Amniotic stem cell (primary cell): Measurements from ENCODE around the gene SLC39A10.

Experiments
- DNase-seq: peaks from one replicate; lab custom pipeline; 2025; lab: John Stamatoyannopoulos, UW

The SLC39A10 gene, protein sequence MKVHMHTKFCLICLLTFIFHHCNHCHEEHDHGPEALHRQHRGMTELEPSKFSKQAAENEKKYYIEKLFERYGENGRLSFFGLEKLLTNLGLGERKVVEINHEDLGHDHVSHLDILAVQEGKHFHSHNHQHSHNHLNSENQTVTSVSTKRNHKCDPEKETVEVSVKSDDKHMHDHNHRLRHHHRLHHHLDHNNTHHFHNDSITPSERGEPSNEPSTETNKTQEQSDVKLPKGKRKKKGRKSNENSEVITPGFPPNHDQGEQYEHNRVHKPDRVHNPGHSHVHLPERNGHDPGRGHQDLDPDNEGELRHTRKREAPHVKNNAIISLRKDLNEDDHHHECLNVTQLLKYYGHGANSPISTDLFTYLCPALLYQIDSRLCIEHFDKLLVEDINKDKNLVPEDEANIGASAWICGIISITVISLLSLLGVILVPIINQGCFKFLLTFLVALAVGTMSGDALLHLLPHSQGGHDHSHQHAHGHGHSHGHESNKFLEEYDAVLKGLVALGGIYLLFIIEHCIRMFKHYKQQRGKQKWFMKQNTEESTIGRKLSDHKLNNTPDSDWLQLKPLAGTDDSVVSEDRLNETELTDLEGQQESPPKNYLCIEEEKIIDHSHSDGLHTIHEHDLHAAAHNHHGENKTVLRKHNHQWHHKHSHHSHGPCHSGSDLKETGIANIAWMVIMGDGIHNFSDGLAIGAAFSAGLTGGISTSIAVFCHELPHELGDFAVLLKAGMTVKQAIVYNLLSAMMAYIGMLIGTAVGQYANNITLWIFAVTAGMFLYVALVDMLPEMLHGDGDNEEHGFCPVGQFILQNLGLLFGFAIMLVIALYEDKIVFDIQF

DNA sequence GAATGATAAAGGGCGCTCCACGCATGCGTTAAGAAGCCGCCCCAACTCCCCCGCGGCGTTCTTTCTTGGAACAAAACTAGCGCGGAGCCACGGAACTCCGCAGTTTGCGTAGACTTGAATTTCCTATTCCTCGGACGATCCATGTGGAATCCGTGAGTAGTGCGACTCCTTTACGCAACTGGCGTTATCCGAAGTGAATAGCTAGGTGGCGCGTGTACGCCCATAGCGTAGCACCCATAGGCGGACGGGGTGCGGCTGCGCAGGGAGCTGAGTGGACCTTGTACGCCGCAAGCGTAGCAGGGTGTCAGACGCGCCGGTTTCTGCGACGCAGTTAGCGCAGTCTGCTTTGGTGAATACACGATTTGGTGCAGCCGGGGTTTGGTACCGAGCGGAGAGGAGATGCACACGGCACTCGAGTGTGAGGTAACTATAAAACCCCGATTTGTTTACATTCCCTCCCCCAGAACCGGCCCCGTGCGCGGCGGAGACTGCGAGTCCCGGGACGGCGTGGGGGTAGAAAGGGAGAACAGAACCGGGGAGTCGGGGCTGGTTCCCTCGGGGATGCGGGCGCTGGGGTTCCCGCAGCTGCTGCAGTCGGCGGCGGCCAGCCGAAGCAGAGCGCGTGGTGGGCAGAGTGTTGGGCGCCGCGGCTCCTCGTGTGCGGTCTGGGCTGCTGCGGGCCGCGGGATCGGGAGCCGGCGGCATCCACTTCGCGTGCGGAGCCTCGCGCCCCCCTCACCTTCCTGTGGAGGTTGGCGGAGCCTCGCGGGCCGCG is at the start of gene SLC39A10:
SLC39A10 (plus strand) TSS at position 368 of the 775 bp plus-strand sequence. CDS start 22,817 bp downstream, outside the sequence.
- DNase-seq: peak; percentile 100

DNA sequence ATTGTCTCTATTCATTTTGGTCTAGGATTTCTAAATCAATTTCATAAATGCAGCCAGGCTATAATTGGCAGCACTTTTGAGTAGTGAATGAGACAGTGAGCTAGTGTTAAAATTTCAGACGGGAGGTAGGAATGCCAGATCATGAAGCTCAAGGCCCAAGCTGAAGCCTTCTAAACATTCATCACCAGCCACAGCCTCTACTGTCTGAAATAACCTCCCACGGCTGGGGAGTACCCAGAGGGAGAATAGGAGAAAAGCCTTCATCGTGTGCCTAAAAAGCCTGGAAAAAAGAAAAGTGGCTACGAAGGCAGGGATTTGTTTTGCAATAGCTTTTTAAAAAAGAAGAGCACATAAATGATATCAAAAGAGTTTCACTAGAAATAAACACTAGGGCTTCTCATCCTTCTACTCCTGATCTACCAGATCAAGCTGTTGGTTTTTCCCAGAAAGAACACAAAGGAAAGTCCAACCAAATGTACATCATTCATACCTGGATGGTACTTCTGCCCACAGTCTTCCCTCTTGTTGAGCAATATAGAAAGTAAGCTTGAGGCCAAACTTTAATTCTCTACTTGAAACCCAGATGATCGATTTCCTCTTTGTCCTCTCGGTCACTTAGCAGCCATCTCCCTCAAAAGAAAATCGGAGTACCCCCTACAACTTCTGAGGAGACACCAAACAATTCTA is 48.1 kb upstream of the SLC39A10 start:
- no peak for DNase-seq

DNA sequence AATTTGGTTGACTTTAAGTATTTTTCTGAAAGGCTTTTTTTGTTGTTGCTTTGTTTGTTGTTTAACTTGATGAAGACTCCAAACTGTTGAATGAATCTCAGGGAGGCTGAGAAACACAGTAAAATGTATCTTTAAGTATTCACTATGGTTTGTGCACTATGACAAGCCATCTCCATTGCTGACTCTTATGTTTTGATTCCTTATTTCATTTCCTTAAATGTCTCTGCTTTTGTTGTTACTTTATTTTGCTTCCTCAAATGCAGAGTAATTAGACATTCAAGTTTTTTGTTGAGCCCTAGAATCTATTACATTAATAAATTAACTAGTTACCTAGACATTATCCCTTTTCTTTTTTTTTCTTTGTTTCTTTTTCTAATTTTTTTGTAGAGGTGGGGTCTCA is 46.3 kb upstream of the SLC39A10 start:
- no peak for DNase-seq

DNA sequence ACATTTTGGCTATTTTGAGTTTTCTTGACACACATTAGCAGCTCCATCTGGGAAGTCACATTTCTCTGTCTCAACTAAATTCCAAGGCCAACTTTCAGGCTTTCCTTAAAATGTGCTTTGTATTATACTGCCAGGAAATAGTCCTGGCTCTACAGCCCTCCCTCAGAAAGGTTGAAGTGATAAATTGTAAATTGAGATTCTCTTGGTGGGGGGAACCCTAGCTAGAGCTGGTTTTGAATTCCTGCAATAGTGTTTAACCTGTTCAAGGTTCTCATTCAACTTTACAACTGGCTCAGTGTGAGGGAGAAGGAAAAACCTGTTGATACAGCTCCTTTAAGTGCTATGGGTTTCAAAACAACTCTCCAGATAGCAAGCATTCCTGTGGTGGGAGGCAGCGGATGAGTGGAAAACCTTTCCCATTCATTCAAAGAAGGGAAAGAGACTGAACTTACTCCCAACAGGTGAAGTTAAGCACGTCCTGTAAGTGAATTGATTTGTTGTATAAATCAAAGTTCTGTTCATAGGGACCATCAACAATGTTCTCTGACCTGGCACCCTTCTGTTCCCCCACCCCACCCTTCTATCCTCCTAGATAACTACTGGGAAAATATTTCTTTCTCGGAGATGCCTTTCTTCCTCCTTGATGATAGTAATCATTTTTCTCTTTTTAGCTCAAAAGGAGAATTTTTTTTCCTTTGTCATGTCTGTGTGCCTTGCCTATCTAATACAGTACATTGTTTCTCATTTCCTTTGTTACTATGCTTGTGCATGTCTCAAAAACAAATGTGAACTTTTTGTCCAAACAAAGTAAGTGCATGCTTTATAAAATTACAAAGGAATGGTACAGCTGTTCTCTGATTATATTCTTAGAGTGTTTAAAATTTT is 44.2 kb upstream of the SLC39A10 start:
- DNase-seq: peak; percentile 9

DNA sequence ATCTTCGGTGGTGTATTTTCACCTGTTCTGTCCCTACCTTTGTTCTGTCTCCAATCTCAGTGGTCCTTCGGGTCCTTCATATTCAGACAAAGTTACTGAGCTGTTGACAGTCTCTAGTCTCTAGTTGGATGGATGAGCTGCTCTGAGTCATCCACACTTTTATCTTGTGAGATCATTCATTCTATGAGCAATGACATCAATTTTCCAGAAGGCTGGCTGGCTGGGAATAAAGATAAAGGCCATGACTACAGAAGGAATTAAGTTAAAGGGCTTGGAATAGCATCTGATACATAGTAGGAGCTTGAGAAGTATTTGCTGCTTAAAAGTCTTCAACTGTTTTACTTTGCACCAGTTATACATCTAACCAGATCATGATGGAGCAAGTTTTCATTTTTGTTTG is 43.1 kb upstream of the SLC39A10 start:
- DNase-seq: peak; percentile 73

DNA sequence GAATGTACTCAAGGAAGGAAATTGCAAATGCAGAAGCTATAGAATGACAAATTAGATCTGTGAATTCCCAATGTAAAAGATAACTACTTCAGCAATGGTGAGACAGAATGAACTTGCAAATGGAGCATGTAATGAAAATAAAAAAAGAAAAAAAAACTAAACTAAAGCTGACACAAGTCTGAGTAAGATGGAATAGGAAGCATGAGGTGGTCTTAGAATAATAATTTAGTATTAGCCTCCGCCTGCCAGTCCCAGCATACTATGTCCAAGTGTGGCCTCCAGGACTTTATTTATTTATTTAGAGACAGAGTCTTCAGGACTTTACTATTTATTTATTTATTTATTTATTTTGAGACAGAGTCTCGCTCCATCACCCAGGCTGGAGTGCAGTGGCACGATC is 37.4 kb upstream of the SLC39A10 start:
- DNase-seq: no peak

DNA sequence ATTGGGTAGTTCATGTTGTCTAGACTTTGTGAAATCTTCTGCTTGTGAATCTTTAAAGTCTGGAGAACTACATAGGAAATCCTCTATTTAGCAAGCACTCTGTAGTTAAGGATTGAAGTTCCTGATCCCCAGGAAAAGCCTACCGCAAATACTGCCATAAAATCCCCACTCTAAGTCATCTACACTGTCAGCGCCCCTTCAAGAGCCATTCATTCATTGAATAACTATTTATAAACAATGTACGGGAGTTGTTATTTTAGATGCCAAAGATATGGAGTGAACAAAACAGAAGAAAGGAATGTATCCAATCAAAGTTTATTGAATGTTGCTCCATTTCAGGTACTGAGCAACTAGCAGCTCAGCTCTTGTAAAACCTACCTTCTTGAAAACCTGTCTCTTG is 36.5 kb upstream of the SLC39A10 start:
- no peak for DNase-seq

DNA sequence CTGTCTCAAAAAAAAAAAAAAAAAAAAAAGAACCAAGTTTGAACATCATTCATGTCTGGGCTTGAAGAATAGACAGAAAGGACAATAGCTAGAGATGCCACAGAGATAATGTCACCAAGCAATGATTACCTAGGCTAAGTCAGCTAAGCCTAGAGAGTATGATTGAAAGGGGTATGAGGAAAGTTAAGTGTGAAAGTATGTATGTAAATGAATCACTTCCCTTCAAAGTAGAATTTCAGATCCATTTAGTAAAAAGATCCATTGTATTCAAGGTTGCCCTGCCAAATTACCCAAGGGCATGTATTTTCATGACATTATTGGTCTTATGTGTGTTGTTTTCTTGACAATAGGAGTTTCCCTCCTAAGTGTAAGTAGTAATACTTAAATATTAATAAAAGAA is 34.1 kb upstream of the SLC39A10 start:
- DNase-seq: no peak

DNA sequence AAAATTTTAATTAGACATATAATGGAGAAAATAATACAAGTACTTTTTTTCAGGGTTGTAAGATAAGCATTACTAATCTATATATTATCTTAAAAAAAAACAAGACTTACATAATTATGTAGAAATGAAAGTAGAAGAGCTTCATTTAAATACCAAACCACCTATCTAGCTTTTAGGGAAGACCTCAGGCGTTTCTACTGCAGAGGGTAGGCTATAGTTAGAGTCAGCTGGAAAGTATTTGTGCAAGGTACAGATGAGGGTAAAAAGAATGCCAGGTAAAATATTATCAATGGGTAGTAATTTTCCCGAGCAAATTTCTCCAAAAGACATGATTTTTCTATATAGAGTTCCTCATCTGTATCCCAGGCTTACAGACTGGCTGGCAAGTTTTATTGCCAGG is 30.5 kb upstream of the SLC39A10 start:
- no peak for DNase-seq

DNA sequence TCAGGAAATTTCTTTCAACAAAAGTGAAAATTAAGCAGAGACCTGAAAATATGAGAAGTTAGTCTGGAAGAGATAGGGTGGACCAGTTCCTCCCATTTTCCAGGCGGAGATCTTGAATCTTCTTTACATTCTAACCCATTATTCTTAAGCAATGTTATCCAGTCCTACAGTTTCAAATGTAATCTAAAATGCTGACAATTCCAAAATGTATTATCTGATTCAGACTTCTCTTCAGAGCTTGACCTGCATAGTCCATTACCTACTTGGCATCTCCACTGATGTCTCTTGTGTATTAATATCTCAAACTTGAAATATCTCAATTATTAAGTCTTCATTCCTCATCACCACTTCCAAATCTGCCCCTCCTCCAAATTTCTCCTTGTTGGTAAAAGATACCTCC is 28.4 kb upstream of the SLC39A10 start:
- no peak for DNase-seq

DNA sequence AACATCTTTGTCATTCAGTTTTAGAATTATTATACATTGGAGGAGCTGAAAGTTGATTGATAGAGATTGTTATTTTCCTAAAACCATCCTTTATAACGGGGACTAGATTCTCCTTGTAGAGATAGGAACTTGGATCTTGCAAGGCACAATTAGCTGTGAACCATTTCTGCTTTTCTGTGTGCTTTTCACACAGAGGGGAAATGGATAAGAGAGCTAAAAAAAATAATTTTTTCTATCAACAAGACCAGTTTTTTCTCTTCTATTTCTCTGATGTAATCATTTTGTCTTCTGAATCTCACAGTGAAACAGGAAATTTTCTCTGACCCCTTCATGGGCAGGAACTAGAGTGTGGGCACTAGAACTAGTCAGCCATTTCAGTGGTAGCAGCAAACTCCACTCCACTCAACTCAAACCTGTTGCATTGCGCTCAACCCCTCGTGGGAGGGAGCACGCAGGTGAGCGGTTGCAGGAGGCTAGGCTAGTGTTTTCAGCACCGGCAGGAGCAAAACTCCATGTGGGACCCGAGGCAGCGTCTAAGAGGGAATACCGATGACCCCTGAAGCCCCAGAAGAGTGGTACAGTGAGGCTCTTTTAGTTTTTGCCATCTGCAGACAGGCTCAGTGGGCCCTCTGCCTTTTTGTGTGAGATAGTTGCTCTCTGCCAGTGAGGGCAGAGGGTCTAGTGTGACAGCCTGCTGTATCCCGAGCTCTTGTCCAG is 24.0 kb upstream of the SLC39A10 start:
- DNase-seq: no peak

DNA sequence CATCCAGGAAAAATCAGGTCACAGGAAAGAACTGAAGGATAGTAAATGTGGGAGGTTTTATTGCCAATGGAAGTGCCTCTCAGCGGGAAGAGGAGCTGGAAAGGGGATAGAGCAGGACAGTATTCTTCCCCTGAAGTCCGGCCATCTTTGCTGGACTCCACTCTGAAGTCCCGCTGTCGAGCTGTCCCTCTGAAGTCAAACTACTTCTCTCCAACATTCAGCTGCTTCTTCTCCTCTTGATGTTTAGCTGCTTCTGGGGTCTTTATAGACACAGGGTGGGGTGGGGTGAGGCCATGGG is 23.5 kb upstream of the SLC39A10 start:
- DNase-seq: no peak

DNA sequence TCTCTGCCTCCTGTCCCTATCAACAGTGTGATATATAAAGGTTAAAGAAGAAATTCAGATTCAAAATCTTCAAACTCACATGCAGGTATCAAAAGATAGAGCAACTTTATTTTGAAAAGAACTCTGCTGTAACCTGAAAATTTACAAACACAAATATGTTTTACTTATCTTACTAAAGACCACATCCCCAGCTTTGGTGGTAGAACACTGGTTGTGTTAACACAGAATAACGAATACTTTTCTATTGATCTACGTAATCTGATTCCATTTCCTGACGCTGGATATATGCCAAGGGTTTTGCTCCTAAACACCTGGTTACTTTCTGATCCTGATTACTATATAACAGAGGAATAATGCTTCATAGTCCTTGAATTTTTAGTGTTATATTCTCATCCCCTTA is 23.1 kb upstream of the SLC39A10 start:
- no peak for DNase-seq

DNA sequence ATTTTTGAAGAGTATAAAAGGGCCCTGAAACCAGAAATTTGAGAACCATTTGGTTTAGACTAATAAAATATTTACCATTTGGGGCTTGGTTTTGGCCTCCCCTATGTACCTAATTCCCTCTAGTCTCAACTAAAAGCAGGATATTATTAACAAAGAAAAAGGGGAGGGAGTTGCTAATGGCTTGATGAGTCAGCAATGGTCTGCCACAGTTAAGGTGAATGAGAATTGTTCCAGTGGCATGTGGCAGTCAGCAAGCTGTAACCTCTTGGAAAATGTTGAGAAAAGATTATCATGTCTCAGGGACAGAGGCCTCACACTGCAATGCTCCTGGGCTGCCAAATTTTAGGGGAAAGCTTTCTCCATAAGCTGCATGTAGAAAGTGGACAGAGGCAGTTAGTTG is 20.1 kb upstream of the SLC39A10 start:
- no peak for DNase-seq

DNA sequence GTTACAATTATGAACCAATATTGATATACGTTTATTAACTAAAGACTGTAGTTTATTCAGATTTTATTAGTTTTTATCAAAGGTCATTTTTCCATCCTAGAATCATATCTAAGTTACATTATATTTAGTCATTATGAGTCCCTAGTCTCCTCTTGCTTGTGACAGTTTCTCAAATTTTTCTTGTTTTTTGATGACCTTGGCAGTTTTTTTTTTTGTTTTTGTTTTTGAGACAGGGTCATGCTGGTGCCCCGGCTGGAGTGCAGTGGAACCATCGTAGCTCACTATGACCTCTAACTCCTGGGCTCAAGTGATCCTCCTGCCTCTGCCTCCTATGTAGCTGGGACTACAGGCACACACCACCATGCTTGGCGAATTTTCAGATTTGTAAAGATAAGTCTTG is 18.3 kb upstream of the SLC39A10 start:
- no peak for DNase-seq

DNA sequence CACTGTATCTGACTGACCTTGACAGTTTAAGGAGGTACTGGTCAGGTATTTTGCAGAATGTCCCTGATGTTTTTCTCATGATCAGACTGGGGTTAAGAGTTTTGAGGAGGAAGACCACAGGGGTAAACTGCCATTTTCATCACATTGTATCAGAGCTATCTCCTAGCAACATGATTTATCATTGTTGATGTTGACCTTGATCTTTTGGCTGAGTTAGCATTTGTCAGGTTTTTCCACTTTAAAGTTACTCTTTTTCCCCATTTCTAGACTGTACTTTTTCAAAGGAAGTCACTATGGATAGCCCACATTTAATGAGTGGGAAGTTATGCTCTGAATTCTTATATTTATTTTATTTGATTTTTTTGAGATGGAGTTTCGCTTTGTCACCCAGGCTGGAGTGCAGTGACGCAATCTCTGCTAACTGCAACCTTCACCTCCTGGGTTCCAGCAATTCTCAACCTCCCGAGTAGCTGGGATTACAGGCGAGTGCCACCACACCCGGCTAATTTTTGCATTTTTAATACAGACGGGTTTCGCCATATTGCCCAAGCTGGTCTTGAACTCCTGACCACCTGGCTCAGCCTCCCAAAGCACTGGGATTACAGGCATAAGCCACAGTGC is 17.7 kb upstream of the SLC39A10 start:
- no peak for DNase-seq

DNA sequence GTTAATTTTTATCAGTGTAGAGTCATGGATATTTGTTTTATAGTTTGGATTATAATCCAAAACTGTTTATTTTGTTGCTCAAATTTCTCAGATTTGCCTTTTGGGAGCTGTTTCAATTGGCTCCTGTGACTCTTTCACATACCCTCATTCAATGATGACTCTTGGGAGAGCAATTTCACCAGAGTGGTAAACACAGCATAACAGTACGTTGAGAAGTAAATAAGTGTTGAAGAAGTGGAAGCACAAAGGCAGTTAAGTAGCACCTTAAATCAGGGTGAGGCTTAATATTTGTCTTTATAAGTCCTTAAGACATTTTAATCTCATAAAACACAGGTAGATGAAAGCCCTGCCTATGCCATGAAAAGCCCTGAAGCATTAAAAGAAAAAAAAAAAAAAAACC is 17.1 kb upstream of the SLC39A10 start:
- no peak for DNase-seq

DNA sequence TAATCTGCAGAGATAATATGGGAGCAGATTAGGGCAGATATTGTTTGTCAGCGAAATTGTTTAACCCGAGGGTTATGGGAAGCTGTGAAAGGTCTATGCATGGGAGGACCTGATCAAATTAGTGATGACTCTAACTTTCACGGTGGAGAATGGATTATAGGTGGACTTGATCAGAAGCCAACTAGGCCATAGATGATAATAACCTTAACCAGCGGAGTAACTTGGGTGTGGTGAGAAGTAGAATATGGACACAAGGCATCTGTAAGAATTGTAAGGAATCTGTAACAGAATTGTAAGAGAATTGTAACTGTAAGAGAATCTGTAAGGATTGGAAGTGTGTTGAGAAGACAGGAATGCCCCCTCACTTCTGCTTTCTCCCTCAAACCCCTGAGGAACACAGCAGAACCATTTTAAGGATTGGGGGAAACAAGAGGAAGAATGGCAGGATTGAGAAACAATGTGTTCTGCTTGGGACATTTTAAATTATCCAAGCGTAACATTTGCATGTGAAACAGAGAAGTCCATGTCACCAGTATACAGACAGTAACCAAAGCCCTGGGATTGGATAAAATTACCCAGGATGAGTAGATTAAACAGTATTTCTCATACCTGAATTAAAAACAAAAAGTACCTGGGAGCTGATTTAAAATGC is 14.9 kb upstream of the SLC39A10 start:
- DNase-seq: no peak

DNA sequence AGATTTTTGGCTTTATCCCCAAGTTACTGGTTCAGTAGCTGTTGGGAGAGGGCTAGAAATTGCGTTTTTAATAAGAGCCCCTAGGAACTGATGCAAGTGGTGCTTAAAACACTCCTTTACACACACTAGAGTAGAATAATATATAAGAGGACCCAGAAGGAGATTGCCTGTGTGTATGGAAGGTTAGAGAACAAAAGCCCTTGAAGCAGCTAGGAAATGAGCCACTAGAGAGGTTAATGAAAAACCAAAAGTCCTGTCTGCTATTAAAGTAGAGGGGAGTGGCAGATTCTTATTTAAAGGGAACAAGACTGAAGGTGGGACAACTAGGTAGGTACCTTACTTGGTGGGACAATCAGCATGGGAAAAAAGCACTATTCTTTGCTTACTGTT is 14.4 kb upstream of the SLC39A10 start:
- DNase-seq: no peak
